ENCODE data around the gene MAGI2.
"Not testable (repeated sequence)": the region's sequence is repeated elsewhere in the genome, so short reads cannot be mapped to it uniquely, and the experiment has no call there.

The MAGI2 gene

GRCh38 chr7:78521961-78522360, 931.5 kb downstream of the MAGI2 start:
- DNase-seq: no peak

GRCh38 chr7:78516450-78516849, 937.0 kb downstream of the MAGI2 start:
- no peak for DNase-seq

- DNase-seq: peak; percentile 20
Observed at GRCh38 chr7:78514634-78515033, 938.8 kb downstream of the MAGI2 start.

- DNase-seq: peak; percentile 70
Observed at GRCh38 chr7:78510580-78511188, 942.8 kb downstream of the MAGI2 start.

GRCh38 chr7:78503301-78503700, 950.2 kb downstream of the MAGI2 start:
- DNase-seq: not testable (repeated sequence)

GRCh38 chr7:78501064-78501463, 952.4 kb downstream of the MAGI2 start:
- no peak for DNase-seq

GRCh38 chr7:78499971-78500370, 953.5 kb downstream of the MAGI2 start:
- no peak for DNase-seq

GRCh38 chr7:78499283-78499682, 954.2 kb downstream of the MAGI2 start:
- no peak for DNase-seq

- DNase-seq: no peak
Observed at GRCh38 chr7:78497728-78498427, 955.6 kb downstream of the MAGI2 start.

GRCh38 chr7:78496096-78496630, 957.3 kb downstream of the MAGI2 start:
- DNase-seq: no peak

- no peak for DNase-seq
Observed at GRCh38 chr7:78493401-78493800, 960.1 kb downstream of the MAGI2 start.

- peak; percentile 33 for DNase-seq
Observed at GRCh38 chr7:78492146-78492545, 961.3 kb downstream of the MAGI2 start.

- peak; percentile 21 for DNase-seq
Observed at GRCh38 chr7:78490524-78490923, 962.9 kb downstream of the MAGI2 start.

- DNase-seq: peak; percentile 14
Observed at GRCh38 chr7:78489476-78490240, 963.8 kb downstream of the MAGI2 start.

GRCh38 chr7:78487464-78487863, 966.0 kb downstream of the MAGI2 start:
- no peak for DNase-seq

- DNase-seq: no peak
Observed at GRCh38 chr7:78479348-78479747, 974.1 kb downstream of the MAGI2 start.

GRCh38 chr7:78476851-78477405, 976.5 kb downstream of the MAGI2 start:
- peak; percentile 44 for DNase-seq

- no peak for DNase-seq
Observed at GRCh38 chr7:78473571-78474301, 979.7 kb downstream of the MAGI2 start.

GRCh38 chr7:78473021-78473420, 980.4 kb downstream of the MAGI2 start:
- no peak for DNase-seq

GRCh38 chr7:78472519-78472918, 980.9 kb downstream of the MAGI2 start:
- DNase-seq: no peak

GRCh38 chr7:78465894-78466293, 987.6 kb downstream of the MAGI2 start:
- no peak for DNase-seq

GRCh38 chr7:78463039-78463438, 990.4 kb downstream of the MAGI2 start:
- no peak for DNase-seq

- DNase-seq: peak; percentile 7
Observed at GRCh38 chr7:78450706-78451105, 1002.8 kb downstream of the MAGI2 start.

Data from eye (tissue), 1 donor.